SK-N-SH (cell line): ENCODE results near the gene MAPT.

ENCODE experiments used
- CTCF ChIP-seq: fragments of 200-600 bp; sonication (generic); IDR thresholded peaks from 2 replicates; pipeline ENCODE4 v1.6.1; 2017; ENCODE audit warnings: antibody characterized with exemption, mild to moderate bottlenecking, moderate library complexity
- EP300 ChIP-seq, 2 experiments: IDR thresholded peaks; 2 replicates each; pipeline versions ENCODE4 v1.4.0 to v1.6.1; 2012; ENCODE audit warnings: borderline replicate concordance in 1 of 2, low read depth in 1 of 2, low read length in 1 of 2
- FOXM1 ChIP-seq: IDR thresholded peaks from 2 replicates; pipeline ENCODE4 v1.4.0; 2012; ENCODE audit warnings: low read depth, mild to moderate bottlenecking
- IRF3 ChIP-seq: fragments of 150-350 bp; IDR thresholded peaks from 2 replicates; pipeline ENCODE4 v1.6.1; 2016; ENCODE audit warnings: mild to moderate bottlenecking, low read depth, low read length
- JUND ChIP-seq: IDR thresholded peaks from 2 replicates; pipeline ENCODE4 v1.4.0; 2012
- NRF1 ChIP-seq: IDR thresholded peaks from 2 replicates; pipeline ENCODE4 v1.6.1; 2012; ENCODE audit warnings: low read depth, mild to moderate bottlenecking, low read length
- POLR2AphosphoS5 ChIP-seq: IDR thresholded peaks from 2 replicates; pipeline ENCODE4 v1.6.1; 2012; ENCODE audit warnings: low read depth, low read length
- RAD21 ChIP-seq: IDR thresholded peaks from 2 replicates; pipeline ENCODE4 v1.6.1; 2012; ENCODE audit warnings: mild to moderate bottlenecking, low read length
- RCOR1 ChIP-seq: fragments of 150-350 bp; IDR thresholded peaks from 2 replicates; pipeline ENCODE4 v1.6.1; 2017; ENCODE audit warnings: antibody characterized with exemption, low read length
- SIN3A ChIP-seq: IDR thresholded peaks from 2 replicates; pipeline ENCODE4 v1.6.1; 2012; ENCODE audit warnings: low read depth, mild to moderate bottlenecking, low read length, moderate library complexity, borderline replicate concordance
- YY1 ChIP-seq: IDR thresholded peaks from 2 replicates; pipeline ENCODE4 v1.4.0; 2012; ENCODE audit warnings: low read depth, mild to moderate bottlenecking
- TF ChIP-seq, protein P1 (sequence below): fragments of 150-350 bp; IDR thresholded peaks from 2 replicates; pipeline ENCODE4 v1.6.1; 2017; ENCODE audit warnings: antibody characterized with exemption, low read length, low read depth, borderline replicate concordance
- TF ChIP-seq, protein P2 (sequence below): IDR thresholded peaks from 2 replicates; pipeline ENCODE4 v1.4.0; 2012; ENCODE audit warnings: low read depth

DNA sequence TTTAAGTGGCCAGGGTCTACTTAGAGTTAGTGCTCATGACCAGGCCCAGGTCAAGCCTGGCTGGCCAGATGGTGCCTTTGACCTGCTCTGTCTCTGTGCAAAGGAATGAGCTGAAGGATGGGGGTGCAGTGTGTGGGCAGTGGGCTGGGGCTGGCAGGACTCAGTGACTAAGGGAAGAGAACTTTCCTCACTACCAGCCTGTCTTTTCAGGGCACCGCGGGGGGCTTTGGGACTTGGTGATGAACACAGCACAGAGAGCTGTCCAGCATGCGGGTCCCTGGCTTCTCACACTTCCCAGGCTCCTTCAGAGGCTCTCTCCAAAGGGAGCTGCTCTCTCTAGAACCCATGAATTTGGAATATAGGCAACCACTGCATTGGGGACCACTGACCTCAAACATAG lies 61.7 kb downstream of the MAPT start:
- TF ChIP-seq, protein P1, sequence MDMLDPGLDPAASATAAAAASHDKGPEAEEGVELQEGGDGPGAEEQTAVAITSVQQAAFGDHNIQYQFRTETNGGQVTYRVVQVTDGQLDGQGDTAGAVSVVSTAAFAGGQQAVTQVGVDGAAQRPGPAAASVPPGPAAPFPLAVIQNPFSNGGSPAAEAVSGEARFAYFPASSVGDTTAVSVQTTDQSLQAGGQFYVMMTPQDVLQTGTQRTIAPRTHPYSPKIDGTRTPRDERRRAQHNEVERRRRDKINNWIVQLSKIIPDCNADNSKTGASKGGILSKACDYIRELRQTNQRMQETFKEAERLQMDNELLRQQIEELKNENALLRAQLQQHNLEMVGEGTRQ: no peak
- TF ChIP-seq SIN3A (no peak), FOXM1 (no peak), IRF3 (no peak), JUND (no peak), CTCF (no peak), EP300 (IDR thresholded peaks at IDR 0.05; ENCODE audit: borderline replicate concordance in 1 of 2, low read depth in 1 of 2, low read length in 1 of 2) (no peak), YY1 (no peak), POLR2AphosphoS5 (no peak), RAD21 (no peak), NRF1 (no peak), RCOR1 (no peak)
- TF ChIP-seq, protein P2, sequence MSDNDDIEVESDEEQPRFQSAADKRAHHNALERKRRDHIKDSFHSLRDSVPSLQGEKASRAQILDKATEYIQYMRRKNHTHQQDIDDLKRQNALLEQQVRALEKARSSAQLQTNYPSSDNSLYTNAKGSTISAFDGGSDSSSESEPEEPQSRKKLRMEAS: no peak
